OCI-LY1 (cell line): ENCODE results near the gene METTL22.

ENCODE experiments used
- H2AFZ ChIP-seq: fragments of 200-600 bp; sonication (generic), shearing (Covaris generic); 2 replicates; pipeline ENCODE4 v1.6.0; 2014; ENCODE audit warnings: antibody characterized with exemption, mild to moderate bottlenecking, low read length
- H3F3A ChIP-seq: fragments of 200-600 bp; sonication (generic), shearing (Covaris generic); 2 replicates; pipeline ENCODE4 v1.6.0; 2014; ENCODE audit warnings: mild to moderate bottlenecking, antibody characterized with exemption, low read length, moderate library complexity; ENCODE audit not compliant: insufficient read depth
- H3K27ac ChIP-seq: fragments of 200-600 bp; sonication (generic); 2 replicates; pipeline ENCODE4 v1.5.1; 2014; ENCODE audit warnings: low read length, mixed run types, mild to moderate bottlenecking, low read depth; ENCODE audit not compliant: poor library complexity, severe bottlenecking
- H3K27me3 ChIP-seq: fragments of 200-600 bp; sonication (generic); 2 replicates; pipeline ENCODE4 v1.6.0; 2014; ENCODE audit warnings: antibody characterized with exemption, mild to moderate bottlenecking, low read length, moderate library complexity; ENCODE audit not compliant: insufficient read depth
- H3K36me3 ChIP-seq: fragments of 200-600 bp; sonication (generic); 2 replicates; pipeline ENCODE4 v1.6.1; 2014; ENCODE audit warnings: mild to moderate bottlenecking, antibody characterized with exemption, low read length, moderate library complexity, mixed read lengths; ENCODE audit not compliant: insufficient read depth
- H3K4me1 ChIP-seq: fragments of 200-600 bp; sonication (generic); 2 replicates; pipeline ENCODE4 v1.5.1; 2014; ENCODE audit warnings: mild to moderate bottlenecking, low read length, moderate library complexity; ENCODE audit not compliant: insufficient read depth, severe bottlenecking
- H3K4me2 ChIP-seq: fragments of 200-600 bp; sonication (generic), shearing (Covaris generic); 2 replicates; pipeline ENCODE4 v1.6.1; 2014; ENCODE audit warnings: low read length
- H3K4me3 ChIP-seq: fragments of 200-600 bp; sonication (generic); 2 replicates; pipeline ENCODE4 v1.5.1; 2014; ENCODE audit warnings: low read length, low read depth, mild to moderate bottlenecking, mixed read lengths; ENCODE audit not compliant: poor library complexity, severe bottlenecking
- H3K79me2 ChIP-seq: fragments of 200-600 bp; shearing (Covaris generic); 2 replicates; pipeline ENCODE4 v1.6.1; 2016; ENCODE audit warnings: mixed run types, low read length, mixed read lengths; ENCODE audit not compliant: insufficient read depth
- H3K9ac ChIP-seq: fragments of 200-600 bp; sonication (generic), shearing (Covaris generic); 2 replicates; pipeline ENCODE4 v1.6.1; 2014; ENCODE audit warnings: mild to moderate bottlenecking, low read length, mixed read lengths
- H3K9me2 ChIP-seq: fragments of 200-600 bp; sonication (generic), shearing (Covaris generic); 2 replicates; pipeline ENCODE4 v1.6.1; 2014; ENCODE audit warnings: low read depth, mild to moderate bottlenecking, low read length, mixed read lengths
- H3K9me3 ChIP-seq: fragments of 200-600 bp; shearing (Covaris generic); 2 replicates; pipeline ENCODE4 v1.6.1; 2014; ENCODE audit warnings: low read length, mixed read lengths
- H4K20me1 ChIP-seq: fragments of 200-600 bp; sonication (generic), shearing (Covaris generic); 2 replicates; pipeline ENCODE4 v1.6.0; 2016; ENCODE audit warnings: mild to moderate bottlenecking, low read length; ENCODE audit not compliant: insufficient read depth
- CTCF ChIP-seq: fragments of 200-600 bp; sonication (generic), shearing (Covaris generic); IDR thresholded peaks from 2 replicates; pipeline ENCODE4 v1.5.1; 2017; ENCODE audit warnings: mild to moderate bottlenecking, antibody characterized with exemption, low read length, moderate library complexity, mixed read lengths
- EZH2 ChIP-seq: fragments of 200-600 bp; sonication (generic), shearing (Covaris generic); IDR thresholded peaks from 2 replicates; pipeline ENCODE4 v1.8.0; 2017; ENCODE audit warnings: borderline replicate concordance, mixed run types, mild to moderate bottlenecking, antibody characterized with exemption, low read length, moderate library complexity, mixed read lengths

METTL22 gene

GRCh38 chr16:8622315-8622656 is 788 bp downstream of the METTL22 start:
- H2AFZ ChIP-seq, result no peak overlapping the region
- peaks cover 9% of the 10 kb centered on the region for H3K4me1 ChIP-seq
- no peaks in the 10 kb centered on the region for H3K9me3 ChIP-seq
- H3K9me2 ChIP-seq, result no peaks in the 10 kb centered on the region
- no peak overlapping the region for H3K27ac ChIP-seq
- H3K27me3 ChIP-seq, result peaks cover 3% of the 10 kb centered on the region; the same call in 1 of the 2 replicates
- no peaks in the 10 kb centered on the region for H4K20me1 ChIP-seq
- H3K4me2 ChIP-seq, result peak overlapping the region; percentile 80
- H3K36me3 ChIP-seq, result peaks cover 17% of the 10 kb centered on the region
- peak overlapping the region; percentile 94 for H3K4me3 ChIP-seq
- peak overlapping the region; percentile 93 for H3K9ac ChIP-seq
- no peak for TF ChIP-seq EZH2
- no peak for TF ChIP-seq CTCF
- no peaks in the 10 kb centered on the region for H3F3A ChIP-seq
- H3K79me2 ChIP-seq, result peaks cover 13% of the 10 kb centered on the region

DNA sequence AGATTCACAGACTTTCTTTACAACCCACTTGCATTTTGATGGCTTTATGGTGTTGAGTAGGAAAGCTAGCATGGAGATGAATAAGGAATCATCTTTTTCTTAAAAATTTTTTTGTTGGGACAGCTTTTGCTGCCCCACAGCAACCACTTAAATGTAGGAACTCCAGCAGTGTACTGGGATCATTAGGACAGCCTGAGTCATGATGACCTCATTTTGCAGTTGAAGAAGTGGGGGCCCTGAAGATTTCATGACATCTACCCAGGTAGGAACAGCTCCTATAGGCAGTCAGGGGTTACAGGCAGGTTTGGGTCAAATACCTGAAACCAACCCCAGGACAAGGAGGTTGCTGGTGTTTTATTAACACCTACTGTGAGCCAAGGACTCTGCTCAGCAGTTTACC is 2.1 kb downstream of the METTL22 start:
- no peak overlapping the region for H2AFZ ChIP-seq
- H3F3A ChIP-seq, result no peaks in the 10 kb centered on the region
- H4K20me1 ChIP-seq, result no peaks in the 10 kb centered on the region
- peaks cover 13% of the 10 kb centered on the region for H3K79me2 ChIP-seq
- TF ChIP-seq CTCF (no peak), EZH2 (no peak)
- peaks cover 9% of the 10 kb centered on the region for H3K4me1 ChIP-seq
- no peaks in the 10 kb centered on the region for H3K9me2 ChIP-seq
- H3K27ac ChIP-seq, result no peak overlapping the region
- peaks cover 31% of the 10 kb centered on the region for H3K36me3 ChIP-seq
- peaks cover 3% of the 10 kb centered on the region; the same call in 1 of the 2 replicates for H3K27me3 ChIP-seq
- no peak overlapping the region for H3K9ac ChIP-seq
- no peak overlapping the region for H3K4me2 ChIP-seq
- no peaks in the 10 kb centered on the region for H3K9me3 ChIP-seq
- H3K4me3 ChIP-seq, result no peak overlapping the region

GRCh38 chr16:8625491-8626087 is 4.1 kb downstream of the METTL22 start:
- no peak for TF ChIP-seq EZH2
- TF ChIP-seq CTCF, result no peak
- no peak overlapping the region for H2AFZ ChIP-seq
- no peaks in the 10 kb centered on the region for H3K9me3 ChIP-seq
- H3K79me2 ChIP-seq, result peaks cover 13% of the 10 kb centered on the region
- no peaks in the 10 kb centered on the region for H4K20me1 ChIP-seq
- no peaks in the 10 kb centered on the region for H3F3A ChIP-seq
- H3K4me1 ChIP-seq, result peaks cover 9% of the 10 kb centered on the region
- H3K4me2 ChIP-seq, result no peak overlapping the region
- no peak overlapping the region for H3K27ac ChIP-seq
- H3K4me3 ChIP-seq, result no peak overlapping the region
- H3K9ac ChIP-seq, result no peak overlapping the region
- no peaks in the 10 kb centered on the region for H3K27me3 ChIP-seq
- no peaks in the 10 kb centered on the region for H3K9me2 ChIP-seq
- peaks cover 51% of the 10 kb centered on the region for H3K36me3 ChIP-seq
